GM21717 (cell line): ENCODE measurements around the gene TMEM236.

Experiments
- ATAC-seq: cut with Tn5 transposase; IDR thresholded peaks from one replicate; pipeline ENCODE4 v1.9.1; 2021; ENCODE audit warnings: mild to moderate bottlenecking, moderate library complexity; ENCODE audit not compliant: unreplicated experiment

Gene TMEM236

GRCh38 chr10:17817316-17817715, 65.3 kb downstream of the TMEM236 start:
- ATAC-seq, result no peak

GRCh38 chr10:17817790-17818189, 65.8 kb downstream of the TMEM236 start:
- ATAC-seq, result no peak

- no peak for ATAC-seq
Observed at GRCh38 chr10:17819836-17820235, 67.8 kb downstream of the TMEM236 start.

DNA sequence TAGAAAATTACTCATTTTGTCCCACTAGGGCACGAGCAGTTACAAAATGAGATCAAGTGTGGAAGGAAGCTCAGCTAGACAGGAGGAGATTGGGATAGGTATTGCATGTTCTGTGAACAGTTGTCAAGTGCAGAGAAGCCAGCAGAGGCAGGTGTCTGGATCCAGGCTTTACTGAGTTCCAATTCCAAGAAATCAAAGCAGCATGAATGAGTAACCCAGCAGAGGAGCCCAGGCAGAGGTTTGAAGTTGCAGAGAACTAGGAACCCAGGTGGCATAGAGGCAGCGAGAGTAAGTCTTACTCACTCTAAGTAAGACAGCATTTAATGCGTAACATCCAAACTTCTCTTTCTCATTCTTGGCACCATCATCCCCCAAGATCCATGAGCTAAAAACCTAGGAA, 68.9 kb downstream of the TMEM236 start:
- no peak for ATAC-seq

DNA sequence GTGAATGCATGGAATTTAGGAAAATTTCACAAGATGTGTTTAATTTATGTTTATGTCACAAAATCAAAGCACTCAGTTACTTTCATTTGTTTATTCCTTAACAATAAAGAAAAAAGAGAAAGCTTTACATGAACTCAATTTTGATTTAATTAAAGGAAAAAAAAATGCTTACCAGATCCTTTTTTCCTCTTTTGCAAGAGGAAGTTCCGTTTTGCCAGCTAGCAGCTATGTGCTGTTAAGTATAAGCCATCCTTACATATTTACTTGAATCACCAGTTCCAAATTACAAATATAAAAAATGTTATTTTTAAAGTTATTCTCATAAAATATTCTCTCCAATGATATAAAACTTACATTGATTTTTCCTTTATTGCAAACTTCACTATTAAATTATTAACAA, 69.9 kb downstream of the TMEM236 start:
- ATAC-seq, result no peak

- ATAC-seq, result no peak
Observed at GRCh38 chr10:17831341-17831740, 79.3 kb downstream of the TMEM236 start.

DNA sequence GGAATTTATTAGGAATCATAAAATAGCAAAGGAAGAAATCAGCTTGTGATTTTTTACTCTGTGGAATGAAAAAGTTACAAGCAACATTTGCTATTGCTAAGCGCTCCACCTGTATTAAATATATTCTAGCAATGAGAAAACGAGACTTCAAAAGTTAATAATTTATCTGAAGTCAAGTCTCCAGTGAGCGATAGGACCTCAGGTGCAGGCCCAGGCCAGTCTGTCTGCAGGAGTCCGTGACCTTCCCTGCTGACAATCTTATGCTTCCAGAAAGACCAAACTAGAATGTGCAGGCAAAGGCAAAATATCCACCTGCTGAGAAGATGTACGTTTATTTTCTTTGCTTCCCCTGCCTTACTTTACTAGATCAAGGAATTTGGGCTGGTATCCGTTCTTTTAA, 79.9 kb downstream of the TMEM236 start:
- no peak for ATAC-seq

DNA sequence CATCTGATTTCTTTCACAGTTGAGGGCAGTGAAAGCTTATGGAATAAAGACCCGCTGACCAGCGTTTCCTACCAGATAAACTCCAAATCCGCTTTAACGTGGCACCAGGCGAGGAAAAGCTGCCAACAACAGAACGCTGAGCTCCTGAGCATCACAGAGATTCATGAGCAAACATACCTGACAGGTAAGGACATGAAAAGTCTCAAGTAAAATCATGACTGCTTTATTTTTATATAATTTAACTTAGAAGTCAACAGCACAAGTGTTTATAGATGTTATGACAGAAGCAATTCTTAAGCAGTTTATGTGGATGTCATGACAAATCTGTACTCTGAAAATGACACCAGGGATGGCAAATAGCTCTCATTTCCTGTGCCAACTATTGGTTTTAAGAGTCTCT, 81.7 kb downstream of the TMEM236 start:
- no peak for ATAC-seq

- ATAC-seq, result no peak
Observed at GRCh38 chr10:17835688-17836087, 83.7 kb downstream of the TMEM236 start.

GRCh38 chr10:17836942-17837341, 84.9 kb downstream of the TMEM236 start:
- ATAC-seq, result no peak

DNA sequence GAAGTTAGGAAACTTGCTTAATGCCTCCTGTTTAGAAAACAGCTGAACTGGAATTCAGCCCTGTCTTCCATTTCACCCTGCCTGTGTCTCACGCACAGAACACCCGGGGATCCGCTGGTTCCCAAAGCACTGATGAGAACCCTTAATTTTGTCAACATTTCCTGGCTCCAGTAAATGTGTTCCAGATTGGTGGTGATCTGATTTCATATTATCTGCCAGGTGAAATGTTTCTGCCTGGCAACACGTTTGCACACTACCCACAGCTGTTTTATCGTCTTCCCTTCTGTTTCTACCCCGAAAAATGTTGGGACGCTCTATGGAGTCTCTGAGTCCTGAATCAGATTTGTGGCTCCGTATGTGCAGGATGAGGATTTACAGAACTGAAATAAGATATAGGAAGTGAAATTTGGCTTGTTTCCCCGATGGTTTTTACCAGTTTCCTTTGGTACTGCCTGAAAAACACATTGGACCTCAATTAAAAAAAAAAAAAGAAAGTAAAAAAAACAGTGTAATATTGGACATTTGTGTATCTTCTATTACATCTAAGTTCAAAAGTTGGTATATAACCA, 86.2 kb downstream of the TMEM236 start:
- no peak for ATAC-seq

- no peak for ATAC-seq
Observed at GRCh38 chr10:17841050-17841449, 89.0 kb downstream of the TMEM236 start.

DNA sequence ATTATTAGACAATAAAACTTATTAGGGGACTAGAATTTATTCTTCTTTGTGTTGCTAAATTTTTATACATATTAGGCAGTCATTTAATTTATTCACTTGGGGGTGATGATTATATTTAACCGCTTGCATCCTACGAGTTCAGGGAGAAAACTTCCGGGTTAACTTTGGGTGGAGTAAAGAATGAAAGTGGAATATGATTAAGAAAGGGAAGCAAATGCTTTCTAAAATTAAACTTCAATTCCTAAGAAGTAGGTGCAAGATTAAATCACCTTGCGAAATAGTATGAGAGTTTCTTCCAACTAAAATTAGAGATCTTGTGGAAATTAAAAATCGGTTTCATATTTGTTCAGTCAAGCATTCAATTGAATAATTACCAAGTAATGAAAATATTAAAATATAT, 90.6 kb downstream of the TMEM236 start:
- ATAC-seq, result no peak

GRCh38 chr10:17847585-17848296, 95.7 kb downstream of the TMEM236 start:
- no peak for ATAC-seq

DNA sequence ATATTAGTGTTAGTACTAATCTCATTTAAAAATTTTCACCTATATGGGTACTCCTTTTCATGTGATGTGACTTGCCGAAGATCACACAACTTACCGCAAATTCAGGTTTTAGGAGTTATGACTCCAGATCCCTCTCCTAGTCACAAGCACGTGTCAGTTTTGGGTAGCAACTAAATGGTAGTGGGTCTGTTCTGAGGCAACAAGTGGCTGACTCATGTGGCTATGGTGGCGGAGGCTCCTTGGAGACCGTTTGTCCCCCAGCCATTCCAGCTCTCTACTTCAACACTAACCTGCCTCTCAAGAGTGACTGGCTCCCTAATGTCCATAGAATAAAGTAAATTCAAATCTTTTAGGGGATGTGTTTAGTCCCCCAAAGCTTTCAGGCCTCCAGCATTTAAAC, 96.6 kb downstream of the TMEM236 start:
- ATAC-seq, result no peak
